GM18508 (cell line): Measurements from ENCODE around the gene AFDN.

Experiments used
- ATAC-seq: cut with Tn5 transposase; IDR thresholded peaks from one replicate; pipeline ENCODE4 v1.9.1; 2021; ENCODE audit warnings: moderate number of reproducible peaks; ENCODE audit not compliant: insufficient read depth, unreplicated experiment

The AFDN gene

DNA sequence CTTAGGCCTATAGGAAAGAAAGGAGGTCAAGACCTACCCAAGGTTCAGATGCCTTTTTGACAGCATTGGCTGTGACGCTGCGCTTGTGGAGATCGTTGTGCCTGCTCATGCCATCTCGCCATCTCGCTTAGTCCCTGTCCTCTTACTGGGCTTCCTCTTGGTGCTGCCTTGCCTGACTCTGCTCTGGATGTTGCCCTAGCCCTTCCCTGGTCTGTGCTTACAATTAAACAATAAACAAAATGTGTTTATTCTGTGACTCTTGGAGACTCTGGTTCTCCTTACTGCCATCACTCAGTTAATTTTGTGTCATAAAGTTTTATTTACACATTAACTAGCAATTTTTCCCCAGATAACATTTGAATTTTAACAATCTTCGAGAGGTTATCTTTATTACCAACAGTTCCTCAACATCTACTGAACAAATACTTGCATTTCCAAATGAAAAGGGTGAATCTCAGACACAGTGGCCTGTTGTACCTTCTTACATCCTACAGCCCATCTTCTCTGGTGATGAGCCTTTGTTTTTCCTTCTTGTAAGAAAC, 11.6 kb downstream of the AFDN start:
- ATAC-seq: no peak

DNA sequence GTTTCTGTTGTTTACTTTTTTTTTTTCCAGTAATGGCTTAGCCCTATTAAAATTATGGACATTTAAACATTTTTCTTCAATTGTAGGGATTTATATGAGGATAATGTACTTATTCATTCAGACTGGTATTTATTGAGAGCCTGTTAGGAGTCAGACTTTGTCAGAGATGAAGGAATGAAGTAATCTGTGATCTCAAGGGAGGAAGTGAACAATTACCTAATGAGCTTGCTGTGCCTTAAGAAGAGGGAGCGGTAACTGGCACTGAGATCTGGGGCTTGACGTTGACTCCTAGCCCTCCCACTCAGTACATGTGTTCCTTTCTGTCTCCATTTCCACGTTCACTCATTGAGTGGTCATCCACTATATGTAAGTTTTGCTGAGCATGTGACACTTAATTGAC, 12.6 kb downstream of the AFDN start:
- ATAC-seq: no peak

DNA sequence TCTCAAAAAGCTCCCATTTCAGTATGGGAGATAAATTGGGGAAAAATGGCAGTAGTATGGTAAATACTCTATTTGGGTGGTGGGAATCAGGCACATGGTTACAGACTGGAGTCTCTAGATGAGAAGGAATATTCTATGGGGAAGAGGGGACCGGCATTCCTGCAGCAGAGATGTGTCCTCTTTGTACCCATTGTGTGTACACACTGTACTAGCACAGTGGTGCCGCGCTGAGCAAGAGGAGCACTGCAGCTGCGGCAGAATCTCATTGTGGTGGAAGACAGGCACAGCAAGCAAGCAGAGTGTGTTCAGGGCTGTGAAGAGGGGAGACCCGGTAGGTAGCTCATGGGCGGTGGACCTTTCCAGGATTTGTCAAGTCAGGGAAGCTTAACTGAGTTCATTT, 13.0 kb downstream of the AFDN start:
- no peak for ATAC-seq

DNA sequence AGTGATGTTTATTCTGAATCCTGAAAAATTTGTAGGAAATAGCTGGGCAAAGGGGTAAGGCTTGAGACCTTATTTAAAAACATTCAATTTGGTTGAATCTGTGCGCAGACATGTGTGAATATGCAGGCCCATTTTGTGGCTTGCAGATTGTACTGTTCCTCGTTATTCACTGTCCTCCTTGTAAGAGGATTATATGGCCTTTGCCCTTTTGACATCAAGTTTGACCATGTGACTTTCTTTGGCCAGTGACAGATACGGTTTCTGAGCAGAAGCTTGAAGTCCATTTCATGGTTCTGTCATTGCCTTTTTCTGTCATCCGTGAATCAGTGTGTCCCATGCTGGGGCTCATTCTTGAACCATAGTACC, 13.4 kb downstream of the AFDN start:
- no peak for ATAC-seq

DNA sequence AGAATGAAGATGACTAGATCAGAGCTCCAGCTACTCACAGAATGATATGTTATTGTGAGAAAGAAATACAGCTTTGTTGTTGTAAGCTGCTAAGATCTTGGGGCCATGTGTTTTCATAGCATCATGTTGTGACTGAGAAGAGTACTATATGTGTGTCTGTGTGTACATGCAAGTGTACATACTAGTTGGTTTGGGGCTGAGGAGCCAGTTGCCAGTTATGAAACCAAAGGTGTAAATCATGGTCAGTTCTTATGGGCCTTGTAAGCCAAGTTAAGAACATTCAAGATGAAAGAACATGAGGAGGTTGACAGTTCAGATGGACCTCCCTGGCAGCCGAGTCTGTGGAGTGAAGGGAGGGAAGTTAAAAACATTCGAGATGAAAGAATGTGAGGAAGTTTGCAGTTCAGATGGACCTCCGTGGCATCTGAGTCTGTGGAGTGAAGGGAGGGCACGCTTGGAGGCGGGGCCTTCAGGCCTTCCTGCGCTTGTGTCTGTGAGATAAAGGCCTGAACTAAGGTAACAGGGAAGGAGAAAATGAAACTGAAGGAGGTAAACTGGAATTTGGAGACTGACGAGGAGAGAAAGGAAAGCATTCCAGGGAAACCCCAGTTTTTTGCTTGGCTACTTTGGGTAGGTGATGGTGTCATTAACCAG, 13.9 kb downstream of the AFDN start:
- ATAC-seq: no peak

DNA sequence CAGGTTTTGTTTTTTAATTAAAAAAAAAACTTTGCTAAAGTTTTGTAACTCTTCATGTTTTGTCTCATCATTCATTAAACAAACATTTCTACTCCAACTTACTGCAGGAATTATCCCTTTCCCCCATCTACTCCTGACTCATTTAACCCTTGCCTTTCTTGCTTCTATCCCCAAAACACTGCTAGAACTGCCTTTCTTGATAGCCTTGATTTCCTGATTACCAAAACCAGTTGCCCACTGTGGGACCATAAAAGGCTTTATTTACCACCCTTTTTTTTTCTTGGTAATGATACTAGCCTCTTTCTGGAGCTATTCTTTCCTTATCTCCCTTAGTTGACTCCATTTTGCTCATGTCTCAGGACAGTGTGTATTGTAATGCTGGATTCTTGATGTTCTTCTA, 15.3 kb downstream of the AFDN start:
- no peak for ATAC-seq

DNA sequence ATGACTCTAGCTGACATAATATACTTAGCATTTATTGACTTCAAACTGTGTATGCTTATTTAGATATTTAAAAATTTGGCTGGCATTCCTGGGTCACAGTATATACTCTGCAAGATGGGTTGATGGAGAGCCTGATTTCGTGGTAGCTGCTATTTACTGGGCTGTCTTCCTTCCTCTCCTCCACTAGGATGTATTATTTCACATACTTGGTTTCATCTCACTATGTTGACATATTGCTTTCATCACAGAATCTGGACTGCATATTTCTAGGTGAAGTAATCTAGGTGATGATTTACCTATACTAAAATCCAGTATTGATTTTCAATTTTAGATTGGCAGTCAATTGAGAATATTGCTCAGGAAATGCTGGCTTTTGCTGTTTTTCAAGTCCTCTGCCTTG, 15.7 kb downstream of the AFDN start:
- ATAC-seq: no peak

DNA sequence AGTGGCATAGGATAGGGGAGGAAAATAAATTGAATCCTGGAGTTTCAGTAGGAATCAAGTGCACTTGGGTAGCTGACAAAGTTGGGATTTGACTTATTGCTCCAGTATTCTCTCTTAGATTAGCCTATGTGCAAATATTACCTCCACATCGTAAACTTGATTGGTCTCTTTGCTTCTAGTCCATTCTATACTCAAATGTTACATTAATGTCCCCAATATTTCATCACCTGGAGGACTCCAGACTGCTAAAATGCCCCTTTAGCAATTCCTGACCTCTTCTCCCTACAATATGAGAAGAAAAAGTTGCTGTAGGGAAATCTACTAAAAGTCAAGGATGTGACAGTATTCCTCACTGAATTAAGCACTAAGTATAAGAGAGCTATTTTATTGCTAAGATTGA, 16.3 kb downstream of the AFDN start:
- no peak for ATAC-seq

DNA sequence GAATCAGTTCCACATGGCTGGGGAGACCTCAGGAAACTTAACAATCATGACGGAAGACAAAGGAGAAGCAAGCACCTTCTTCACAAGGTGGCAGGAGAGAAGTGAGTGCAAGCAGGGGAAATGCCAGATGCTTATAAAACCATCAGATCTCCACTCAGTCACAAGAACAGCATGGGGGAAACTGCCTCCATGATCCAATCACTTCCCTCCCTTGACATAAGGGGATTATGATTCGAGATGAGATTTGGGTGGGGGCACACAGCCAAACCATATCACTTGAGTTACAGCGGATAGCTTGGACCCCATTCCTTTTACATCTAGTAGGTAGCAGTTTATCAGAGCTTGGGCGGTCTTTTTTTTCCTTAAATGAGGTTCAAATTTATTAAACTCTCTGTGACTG, 19.1 kb downstream of the AFDN start:
- no peak for ATAC-seq

DNA sequence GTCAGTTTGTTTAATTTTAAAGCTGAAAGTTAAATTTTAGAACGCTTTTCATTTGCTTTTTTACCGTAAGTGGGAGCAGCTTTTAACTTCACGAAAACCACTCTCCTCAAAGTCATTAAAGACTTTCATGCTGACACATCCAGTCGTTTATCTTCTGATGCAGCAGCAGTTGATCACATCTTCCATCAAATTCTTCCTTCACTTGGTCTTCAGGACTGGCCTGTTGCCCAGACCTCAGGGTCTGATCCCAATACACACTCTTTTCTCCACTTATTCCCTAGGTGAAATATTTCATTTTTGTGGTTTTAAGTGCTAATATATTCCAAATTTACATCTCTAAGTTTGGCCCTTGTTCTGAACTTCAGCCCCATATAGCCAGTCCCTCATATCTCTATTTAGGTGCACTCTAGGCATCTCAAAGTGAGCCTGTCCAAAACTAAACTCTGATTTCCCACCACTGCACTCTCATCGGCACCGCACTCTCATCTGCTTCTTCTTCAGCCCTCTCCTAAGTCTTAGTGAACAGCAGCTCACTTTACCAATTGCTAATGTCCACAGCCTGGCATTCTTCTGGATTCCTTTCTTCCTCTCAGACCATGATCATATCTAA, 20.4 kb downstream of the AFDN start:
- ATAC-seq: no peak

DNA sequence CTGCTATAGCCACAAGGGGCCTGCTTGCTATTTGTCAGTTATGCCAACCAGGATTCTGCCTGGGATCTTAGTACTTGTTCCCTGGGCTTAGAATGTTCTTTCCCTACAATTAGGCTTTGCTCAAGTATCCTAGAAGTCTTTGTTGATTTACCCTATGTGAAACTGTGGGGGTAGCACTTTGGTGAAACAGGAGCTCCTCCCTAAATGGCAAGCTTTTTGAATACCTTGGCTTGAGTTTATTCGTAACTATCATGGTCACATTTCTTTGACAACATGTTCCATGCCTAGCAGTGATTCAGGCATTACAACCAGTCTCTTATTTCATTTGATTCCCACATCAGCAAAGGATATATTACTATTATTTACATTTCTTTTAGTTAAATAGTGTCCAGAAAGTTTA, 21.2 kb downstream of the AFDN start:
- ATAC-seq: no peak

DNA sequence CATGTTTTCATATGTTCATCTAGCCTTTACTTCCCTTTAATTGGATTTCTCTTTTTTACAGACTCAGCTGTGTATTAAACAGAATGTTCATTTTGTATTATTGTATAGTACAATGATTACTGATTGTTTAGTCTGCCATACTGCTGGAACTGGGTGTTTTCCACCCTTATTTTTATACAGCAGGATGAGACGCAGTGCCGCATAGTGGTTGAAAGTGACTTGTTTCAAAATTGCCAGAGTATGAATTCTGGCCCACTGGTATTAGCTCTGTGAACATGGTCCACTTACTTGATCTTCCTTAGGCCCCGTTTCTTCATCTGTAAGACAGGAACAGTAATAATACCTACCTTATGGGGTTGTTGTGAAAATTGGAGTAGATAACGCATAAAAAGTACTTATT, 22.1 kb downstream of the AFDN start:
- no peak for ATAC-seq

DNA sequence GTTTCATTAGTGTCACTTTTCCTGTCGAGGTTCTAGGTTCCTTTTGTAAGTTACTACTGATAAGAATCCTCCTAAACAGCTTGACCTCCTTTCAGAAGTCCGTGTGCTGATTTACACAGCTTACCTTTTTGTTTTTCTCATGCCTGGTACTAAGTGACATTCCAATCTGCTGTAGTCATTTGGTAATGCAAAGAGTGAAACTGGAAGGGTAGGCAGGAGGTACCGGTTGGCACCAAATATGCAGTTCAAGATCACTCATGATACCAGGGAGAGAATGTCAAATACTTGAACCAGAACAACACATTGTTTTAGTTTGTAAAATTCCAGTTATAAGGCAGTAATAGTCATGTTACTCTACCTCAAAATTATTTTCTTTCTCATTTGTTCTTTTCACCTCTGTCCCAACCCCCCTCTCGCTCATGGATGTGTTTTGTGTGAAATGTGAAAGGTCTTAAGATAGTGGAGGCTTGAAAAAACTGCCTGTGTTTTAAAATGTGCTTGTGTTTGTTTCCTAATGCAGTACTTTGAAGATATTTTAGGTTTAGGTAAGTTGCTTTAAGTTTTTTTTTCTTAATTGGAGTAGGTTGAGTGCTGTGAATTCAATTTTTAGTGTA, 23.2 kb downstream of the AFDN start:
- ATAC-seq: no peak

DNA sequence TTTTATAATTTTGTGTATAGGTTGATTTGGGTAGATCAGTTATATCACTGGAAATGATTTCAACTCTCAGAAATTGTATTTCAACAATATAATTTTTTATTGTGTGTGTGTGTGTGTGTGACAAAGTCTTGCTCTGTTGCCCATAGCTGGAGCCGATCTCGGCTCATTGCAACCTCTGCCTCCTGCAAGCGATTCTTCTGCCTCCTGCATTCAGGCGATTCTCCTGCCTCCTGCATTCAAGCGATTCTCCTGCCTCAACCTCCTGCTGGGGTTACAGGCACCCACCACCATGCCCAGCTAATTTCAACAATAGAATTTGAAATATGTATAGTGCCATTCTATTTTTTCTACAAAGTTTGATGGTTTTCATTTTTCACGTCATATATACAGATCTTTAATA, 24.1 kb downstream of the AFDN start:
- ATAC-seq: no peak

DNA sequence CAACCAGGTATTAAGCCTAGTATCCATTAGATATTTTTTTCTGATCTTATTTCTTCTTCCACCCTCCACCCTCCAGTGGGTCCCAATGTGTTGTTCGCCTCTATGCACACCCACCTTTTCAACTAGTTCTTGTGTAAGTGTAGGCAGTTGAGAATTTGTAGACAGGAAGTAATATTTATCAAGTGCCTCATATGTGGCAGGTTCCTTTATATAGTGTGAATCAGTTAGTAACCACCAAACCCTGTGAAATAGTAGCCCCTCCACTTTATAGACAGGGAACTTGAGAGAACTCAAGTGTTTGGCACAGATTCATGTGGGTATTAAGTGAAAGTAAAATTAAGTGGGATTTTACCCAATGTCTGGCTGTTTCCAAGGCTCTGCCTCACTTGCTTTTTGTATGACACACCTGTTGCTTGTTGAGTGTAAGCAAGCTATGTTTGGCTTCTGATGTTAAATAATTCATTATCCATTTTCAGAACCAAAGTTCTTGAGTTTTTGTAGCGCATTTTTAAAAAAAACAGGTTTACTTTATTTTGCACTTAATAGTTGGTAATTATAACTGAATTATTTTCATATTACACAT, 24.8 kb downstream of the AFDN start:
- ATAC-seq: no peak

DNA sequence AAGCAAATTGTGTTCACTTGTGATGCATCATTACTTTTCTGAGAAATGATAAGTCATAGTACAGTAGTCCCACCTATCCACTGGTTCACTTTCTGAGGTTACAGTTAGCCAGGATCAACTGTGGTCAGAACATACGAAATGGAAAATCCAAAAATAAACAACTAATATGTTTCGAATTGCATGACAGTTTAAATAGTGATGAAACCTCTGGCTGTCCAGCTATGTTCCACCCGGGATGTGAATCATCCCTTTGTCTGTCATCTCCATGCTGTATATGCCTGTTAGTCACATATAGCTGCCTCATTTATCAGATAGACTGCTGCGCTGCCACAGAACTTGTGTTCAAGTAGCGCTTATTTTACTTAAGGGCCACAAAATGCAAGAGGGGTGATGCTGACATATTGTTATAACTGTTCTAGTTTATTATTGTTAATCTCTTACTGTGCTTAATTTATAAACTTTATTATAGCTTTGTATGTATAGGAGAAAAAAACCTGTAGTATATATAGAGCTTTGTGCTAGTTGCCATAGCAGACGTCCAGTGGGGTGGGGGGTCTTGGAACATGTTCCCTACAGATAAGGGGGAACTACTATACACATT, 29.2 kb downstream of the AFDN start:
- no peak for ATAC-seq

DNA sequence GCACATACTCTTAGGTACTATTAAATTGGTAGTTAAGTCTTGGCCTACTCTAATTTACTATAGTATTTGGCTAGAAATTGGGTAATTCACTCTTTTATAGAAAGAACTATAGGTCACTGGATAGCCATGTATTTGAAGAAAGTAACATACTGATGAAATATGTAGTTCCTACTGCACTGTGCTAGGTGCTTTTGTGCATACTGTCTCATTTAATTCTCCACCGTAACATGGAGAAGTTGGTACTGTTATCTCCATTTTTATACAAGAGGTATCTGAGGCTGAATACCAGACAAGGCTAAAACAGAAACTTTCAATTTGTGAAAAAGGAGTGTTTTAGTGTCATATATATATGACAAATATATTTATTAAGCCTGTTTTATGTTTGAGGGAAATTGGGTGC, 29.8 kb downstream of the AFDN start:
- no peak for ATAC-seq

DNA sequence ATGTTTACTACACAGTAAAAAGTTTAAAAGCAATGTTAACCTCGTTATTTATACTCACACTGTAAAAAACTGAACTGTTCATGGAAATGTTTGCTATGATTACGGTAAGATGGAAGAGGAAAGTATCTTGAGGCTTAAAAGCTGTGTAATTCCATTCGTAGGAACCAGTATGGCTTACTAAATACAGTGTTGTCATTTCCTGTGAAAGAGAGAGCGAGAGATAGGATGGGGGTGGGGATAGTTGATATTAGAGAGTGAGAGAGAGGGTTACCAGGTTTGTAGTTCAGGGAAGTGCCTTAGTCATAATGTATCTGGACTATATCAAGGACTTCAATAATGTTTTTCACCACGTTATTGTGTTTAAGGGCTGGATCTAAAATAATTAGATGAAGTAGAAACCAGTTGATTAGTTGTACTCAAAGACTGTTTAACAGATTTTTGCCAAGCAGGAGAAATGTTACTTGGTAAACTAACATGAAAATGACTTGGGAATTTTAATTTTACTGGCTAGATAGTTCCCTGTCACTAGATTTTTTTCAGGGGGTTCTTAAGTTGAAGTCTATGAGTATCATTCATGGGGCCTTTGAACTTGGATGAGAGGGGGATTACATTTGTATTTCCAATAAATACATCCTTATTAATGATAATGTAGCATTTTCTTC, 30.4 kb downstream of the AFDN start:
- no peak for ATAC-seq

DNA sequence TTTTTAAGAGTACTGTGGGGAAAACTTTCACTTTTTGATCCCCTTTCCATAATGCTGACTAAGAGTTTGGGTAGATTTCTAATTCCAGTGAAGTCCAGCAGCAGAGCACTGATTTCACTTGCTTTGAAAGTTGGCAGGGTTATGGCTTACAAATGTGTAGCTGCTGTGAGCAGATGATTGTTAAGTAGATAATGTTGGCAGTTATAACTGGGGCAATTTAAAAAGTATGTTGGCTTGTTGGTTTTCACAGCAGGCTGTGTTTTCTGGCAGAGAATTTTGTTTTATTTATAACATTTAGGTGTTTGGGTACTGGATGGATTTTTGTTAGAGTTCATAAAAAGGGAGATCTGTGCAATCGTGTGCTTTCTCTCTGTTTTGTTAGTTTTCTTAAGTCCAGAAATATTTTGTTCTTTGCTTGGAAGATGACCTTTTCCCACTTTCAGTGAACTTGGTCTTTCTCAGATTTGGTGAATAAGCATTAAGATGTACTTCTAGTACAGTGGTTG, 31.4 kb downstream of the AFDN start:
- ATAC-seq: no peak

DNA sequence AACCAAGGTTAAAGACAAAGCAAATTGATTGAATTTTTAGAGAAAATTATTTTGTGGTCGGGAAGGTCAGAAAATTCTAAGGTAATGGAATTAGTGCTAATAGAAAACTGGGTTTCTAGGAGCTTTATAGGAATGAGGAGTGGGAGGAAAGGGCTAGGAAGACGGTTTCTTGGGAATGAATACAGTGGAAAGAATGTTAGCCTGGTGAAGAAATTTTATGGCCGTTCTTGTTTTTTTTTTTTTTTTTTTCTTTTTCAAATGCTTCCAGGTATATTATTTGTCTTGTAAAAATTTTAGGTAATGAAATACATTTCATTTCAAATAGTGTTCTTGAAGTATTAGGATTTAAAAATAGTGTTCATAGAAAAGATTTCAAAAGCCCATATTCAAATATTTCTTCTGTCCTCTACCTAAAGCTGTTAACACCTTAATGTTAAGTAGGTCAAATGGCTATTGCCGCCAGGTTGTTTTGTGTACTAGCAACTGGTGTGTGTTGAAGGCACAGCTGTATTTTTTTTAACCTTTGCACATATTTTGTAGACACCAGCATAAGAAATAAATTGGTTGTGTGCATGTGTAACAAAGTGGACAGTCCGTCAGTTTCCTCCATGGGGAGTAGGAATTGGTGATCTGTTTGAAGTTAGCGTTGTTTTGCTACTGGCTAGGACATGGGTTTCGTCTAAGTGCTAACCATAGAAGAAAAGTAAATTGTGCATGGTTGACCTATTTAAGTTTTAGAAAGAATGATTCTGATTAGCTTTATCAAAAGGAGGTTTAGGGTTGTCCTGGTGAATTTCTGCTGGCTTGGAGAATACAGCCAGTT, 32.3 kb downstream of the AFDN start:
- no peak for ATAC-seq
